GM23338 (cell line): Measurements from ENCODE around the gene MAN1A2. TPM values are rescaled to one million over a fixed set of nuclear protein-coding genes. Genes with fewer than 3 reads are reported as not detected.

ENCODE experiments used
- ATAC-seq: fragments of 200-7000 bp; cut with Tn5 transposase; 3 replicates; pipeline ENCODE4 v1.9.1; 2020
- DNase-seq: peaks from one replicate; pipeline ENCODE4 v3.0.0-alpha.2; 2015; ENCODE audit warnings: low spot score
- H2AFZ ChIP-seq: fragments of 200-600 bp; sonication (generic); 2 replicates; pipeline ENCODE4 v1.8.0; 2016; ENCODE audit warnings: antibody characterized with exemption, mild to moderate bottlenecking, moderate library complexity
- H3F3A ChIP-seq: fragments of 200-600 bp; sonication (generic); replicated peaks from 2 replicates; pipeline ENCODE4 v1.8.0; 2017; ENCODE audit warnings: antibody characterized with exemption, mixed run types, low read depth
- H3K27ac ChIP-seq: fragments of 200-600 bp; sonication (generic); 2 replicates; pipeline ENCODE4 v1.6.1; 2016; ENCODE audit warnings: low read depth
- H3K27me3 ChIP-seq: fragments of 200-600 bp; sonication (generic); 2 replicates; pipeline ENCODE4 v1.8.0; 2016; ENCODE audit warnings: mild to moderate bottlenecking, mixed run types, moderate library complexity; ENCODE audit not compliant: insufficient read depth
- H3K36me3 ChIP-seq: fragments of 200-600 bp; sonication (generic); 2 replicates; pipeline ENCODE4 v1.8.0; 2016; ENCODE audit warnings: mild to moderate bottlenecking; ENCODE audit not compliant: insufficient read depth
- H3K4me1 ChIP-seq: fragments of 200-600 bp; sonication (generic); 2 replicates; pipeline ENCODE4 v1.8.0; 2016; ENCODE audit warnings: mild to moderate bottlenecking, moderate library complexity; ENCODE audit not compliant: insufficient read depth
- H3K4me2 ChIP-seq: fragments of 200-600 bp; sonication (generic); 2 replicates; pipeline ENCODE4 v1.7.1; 2017; ENCODE audit warnings: mixed run types
- H3K4me3 ChIP-seq: fragments of 200-600 bp; sonication (generic); 2 replicates; pipeline ENCODE4 v1.6.1; 2016; ENCODE audit warnings: mixed run types
- H3K79me2 ChIP-seq: fragments of 200-600 bp; sonication (generic); replicated peaks from 2 replicates; pipeline ENCODE4 v1.8.0; 2017; ENCODE audit warnings: mild to moderate bottlenecking; ENCODE audit not compliant: insufficient read depth
- H3K9me2 ChIP-seq: fragments of 200-600 bp; sonication (generic); 2 replicates; pipeline ENCODE4 v1.8.0; 2017; ENCODE audit not compliant: insufficient read depth
- H4K20me1 ChIP-seq: fragments of 200-600 bp; sonication (generic); replicated peaks from 2 replicates; pipeline ENCODE4 v1.8.0; 2017; ENCODE audit warnings: mild to moderate bottlenecking; ENCODE audit not compliant: insufficient read depth
- H3K27ac Mint-ChIP-seq: 2 replicates; pipeline ENCODE4 v1.8.0; 2020; ENCODE audit warnings: inconsistent platforms, mild to moderate bottlenecking, moderate library complexity, mixed read lengths
- H3K27me3 Mint-ChIP-seq: 3 replicates; pipeline ENCODE4 v1.8.0; 2022; ENCODE audit warnings: low read depth, mild to moderate bottlenecking, moderate library complexity, mixed read lengths, inconsistent platforms; ENCODE audit not compliant: insufficient read depth, poor library complexity
- H3K36me3 Mint-ChIP-seq: 3 replicates; pipeline ENCODE4 v1.8.0; 2021; ENCODE audit warnings: low read depth, mild to moderate bottlenecking, inconsistent platforms, moderate library complexity, mixed read lengths
- H3K4me1 Mint-ChIP-seq: 3 replicates; pipeline ENCODE4 v1.8.0; 2020; ENCODE audit warnings: mild to moderate bottlenecking, inconsistent platforms, mixed read lengths
- H3K4me3 Mint-ChIP-seq: 3 replicates; pipeline ENCODE4 v1.8.0; 2021; ENCODE audit warnings: moderate library complexity, mild to moderate bottlenecking, inconsistent platforms, mixed read lengths
- H3K9me3 Mint-ChIP-seq: 3 replicates; pipeline ENCODE4 v1.8.0; 2020; ENCODE audit warnings: moderate library complexity, mild to moderate bottlenecking, inconsistent platforms, mixed read lengths
- CREB1 ChIP-seq: fragments of 250-450 bp; sonication (Bioruptor Pico); IDR thresholded peaks from 2 replicates; pipeline ENCODE4 v1.5.0; 2020; ENCODE audit warnings: low read depth, mild to moderate bottlenecking, moderate library complexity
- EZH2 ChIP-seq: fragments of 200-600 bp; sonication (generic); IDR thresholded peaks from one replicate; pipeline ENCODE4 v1.8.0; 2017; ENCODE audit warnings: antibody characterized with exemption, mild to moderate bottlenecking, low read depth; ENCODE audit not compliant: unreplicated experiment
- EZH2phosphoT487 ChIP-seq: fragments of 200-600 bp; sonication (generic); IDR thresholded peaks from one replicate; pipeline ENCODE4 v1.8.1; 2018; ENCODE audit warnings: antibody characterized with exemption; ENCODE audit not compliant: unreplicated experiment
- JUNB ChIP-seq: IDR thresholded peaks from one replicate; pipeline ENCODE4 v1.6.1; 2016; ENCODE audit warnings: antibody characterized with exemption; ENCODE audit not compliant: unreplicated experiment
- NANOG ChIP-seq: IDR thresholded peaks from 2 replicates; pipeline ENCODE4 v1.6.1; 2016; ENCODE audit warnings: antibody characterized with exemption, borderline replicate concordance
- POLR2AphosphoS5 ChIP-seq: IDR thresholded peaks from 2 replicates; pipeline ENCODE4 v1.6.1; 2016; ENCODE audit warnings: antibody characterized with exemption, low read depth
- STAT1 ChIP-seq: IDR thresholded peaks from one replicate; pipeline ENCODE4 v1.6.1; 2016; ENCODE audit warnings: antibody characterized with exemption; ENCODE audit not compliant: unreplicated experiment
- ZNF114 ChIP-seq: fragments of 250-450 bp; sonication (Bioruptor Pico); IDR thresholded peaks from 2 replicates; pipeline ENCODE4 v1.5.0; 2020; ENCODE audit warnings: mild to moderate bottlenecking, moderate library complexity
- ZNF331 ChIP-seq: fragments of 250-450 bp; sonication (Bioruptor Pico); IDR thresholded peaks from 2 replicates; pipeline ENCODE4 v1.5.0; 2020; ENCODE audit warnings: low read depth, mild to moderate bottlenecking, moderate library complexity
- polyA plus RNA-seq: library from polyadenylated mRNA; unstranded; fragments of >200 nt; fragmentation: Nextera tagmentation; extraction: Ambion mirVana; gene quantifications from 2 replicates; pipeline ENCODE4 v1.2.1, GENCODE V29; 2016
- total RNA-seq: library from RNA; depleted of rRNA; stranded (reverse); fragments of >200 nt; shearing (Covaris generic); gene quantifications from 2 replicates; pipeline ENCODE4 v1.2.3, GENCODE V29; 2014
- TF ChIP-seq, protein P1 (sequence below): fragments of 250-450 bp; sonication (Bioruptor Pico); IDR thresholded peaks from 2 replicates; pipeline ENCODE4 v1.5.0; 2020; ENCODE audit warnings: mild to moderate bottlenecking, moderate library complexity
- TF ChIP-seq, protein P2 (sequence below): IDR thresholded peaks from one replicate; pipeline ENCODE4 v1.6.1; 2018; ENCODE audit warnings: antibody characterized with exemption; ENCODE audit not compliant: unreplicated experiment
- TF ChIP-seq, protein P3 (sequence below): IDR thresholded peaks from 2 replicates; pipeline ENCODE4 v1.6.1; 2016; ENCODE audit warnings: antibody characterized with exemption
- TF ChIP-seq, protein P4 (sequence below), 2 experiments: fragments of 200-600 bp in 1 of 2; sonication (generic) in 1 of 2; conservative IDR thresholded peaks; 2 replicates each; pipeline versions ENCODE4 v1.5.1 to v1.6.1; 2016 to 2017; ENCODE audit warnings: antibody characterized with exemption in 2 of 2, low read depth in 2 of 2, mild to moderate bottlenecking in 2 of 2, moderate library complexity in 1 of 2

The MAN1A2 gene
- total and polyA plus RNA-seq, 2 experiments from 2014 or later = 18.6 to 22.2 TPM

DNA sequence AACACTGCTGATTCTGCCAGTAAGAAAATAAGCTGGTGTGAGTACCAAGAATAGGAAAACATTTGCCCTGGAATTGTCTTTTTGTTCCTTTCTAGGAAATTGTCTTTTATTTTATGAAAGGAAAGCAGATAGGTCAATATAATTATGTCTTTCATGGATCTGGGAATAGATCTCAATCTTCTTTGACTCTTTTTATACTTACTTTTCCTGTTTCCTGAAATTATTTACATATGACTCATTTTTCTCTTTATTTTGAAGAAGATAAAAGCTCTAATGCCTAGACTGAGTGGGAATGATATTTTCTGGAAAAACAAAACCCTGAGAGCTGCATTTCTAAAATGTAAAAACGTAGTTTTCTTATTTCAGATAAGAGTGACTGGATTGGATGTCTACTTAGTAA, 100.1 kb downstream of the MAN1A2 start:
- no peak overlapping the region for H3K27ac Mint-ChIP-seq
- Histone ChIP-seq H3K27me3 (no peaks in the 10 kb centered on the region), H3K4me2 (no peak overlapping the region), H3K36me3 (no peaks in the 10 kb centered on the region), H2AFZ (no peak overlapping the region), H3K4me1 (no peaks in the 10 kb centered on the region), H3K4me3 (no peak overlapping the region), H3K27ac (no peak overlapping the region), H4K20me1 (no peaks in the 10 kb centered on the region), H3F3A (no peaks in the 10 kb centered on the region), H3K79me2 (no peaks in the 10 kb centered on the region), H3K9me2 (no peaks in the 10 kb centered on the region)
- no peak for TF ChIP-seq POLR2AphosphoS5
- TF ChIP-seq, protein P1, sequence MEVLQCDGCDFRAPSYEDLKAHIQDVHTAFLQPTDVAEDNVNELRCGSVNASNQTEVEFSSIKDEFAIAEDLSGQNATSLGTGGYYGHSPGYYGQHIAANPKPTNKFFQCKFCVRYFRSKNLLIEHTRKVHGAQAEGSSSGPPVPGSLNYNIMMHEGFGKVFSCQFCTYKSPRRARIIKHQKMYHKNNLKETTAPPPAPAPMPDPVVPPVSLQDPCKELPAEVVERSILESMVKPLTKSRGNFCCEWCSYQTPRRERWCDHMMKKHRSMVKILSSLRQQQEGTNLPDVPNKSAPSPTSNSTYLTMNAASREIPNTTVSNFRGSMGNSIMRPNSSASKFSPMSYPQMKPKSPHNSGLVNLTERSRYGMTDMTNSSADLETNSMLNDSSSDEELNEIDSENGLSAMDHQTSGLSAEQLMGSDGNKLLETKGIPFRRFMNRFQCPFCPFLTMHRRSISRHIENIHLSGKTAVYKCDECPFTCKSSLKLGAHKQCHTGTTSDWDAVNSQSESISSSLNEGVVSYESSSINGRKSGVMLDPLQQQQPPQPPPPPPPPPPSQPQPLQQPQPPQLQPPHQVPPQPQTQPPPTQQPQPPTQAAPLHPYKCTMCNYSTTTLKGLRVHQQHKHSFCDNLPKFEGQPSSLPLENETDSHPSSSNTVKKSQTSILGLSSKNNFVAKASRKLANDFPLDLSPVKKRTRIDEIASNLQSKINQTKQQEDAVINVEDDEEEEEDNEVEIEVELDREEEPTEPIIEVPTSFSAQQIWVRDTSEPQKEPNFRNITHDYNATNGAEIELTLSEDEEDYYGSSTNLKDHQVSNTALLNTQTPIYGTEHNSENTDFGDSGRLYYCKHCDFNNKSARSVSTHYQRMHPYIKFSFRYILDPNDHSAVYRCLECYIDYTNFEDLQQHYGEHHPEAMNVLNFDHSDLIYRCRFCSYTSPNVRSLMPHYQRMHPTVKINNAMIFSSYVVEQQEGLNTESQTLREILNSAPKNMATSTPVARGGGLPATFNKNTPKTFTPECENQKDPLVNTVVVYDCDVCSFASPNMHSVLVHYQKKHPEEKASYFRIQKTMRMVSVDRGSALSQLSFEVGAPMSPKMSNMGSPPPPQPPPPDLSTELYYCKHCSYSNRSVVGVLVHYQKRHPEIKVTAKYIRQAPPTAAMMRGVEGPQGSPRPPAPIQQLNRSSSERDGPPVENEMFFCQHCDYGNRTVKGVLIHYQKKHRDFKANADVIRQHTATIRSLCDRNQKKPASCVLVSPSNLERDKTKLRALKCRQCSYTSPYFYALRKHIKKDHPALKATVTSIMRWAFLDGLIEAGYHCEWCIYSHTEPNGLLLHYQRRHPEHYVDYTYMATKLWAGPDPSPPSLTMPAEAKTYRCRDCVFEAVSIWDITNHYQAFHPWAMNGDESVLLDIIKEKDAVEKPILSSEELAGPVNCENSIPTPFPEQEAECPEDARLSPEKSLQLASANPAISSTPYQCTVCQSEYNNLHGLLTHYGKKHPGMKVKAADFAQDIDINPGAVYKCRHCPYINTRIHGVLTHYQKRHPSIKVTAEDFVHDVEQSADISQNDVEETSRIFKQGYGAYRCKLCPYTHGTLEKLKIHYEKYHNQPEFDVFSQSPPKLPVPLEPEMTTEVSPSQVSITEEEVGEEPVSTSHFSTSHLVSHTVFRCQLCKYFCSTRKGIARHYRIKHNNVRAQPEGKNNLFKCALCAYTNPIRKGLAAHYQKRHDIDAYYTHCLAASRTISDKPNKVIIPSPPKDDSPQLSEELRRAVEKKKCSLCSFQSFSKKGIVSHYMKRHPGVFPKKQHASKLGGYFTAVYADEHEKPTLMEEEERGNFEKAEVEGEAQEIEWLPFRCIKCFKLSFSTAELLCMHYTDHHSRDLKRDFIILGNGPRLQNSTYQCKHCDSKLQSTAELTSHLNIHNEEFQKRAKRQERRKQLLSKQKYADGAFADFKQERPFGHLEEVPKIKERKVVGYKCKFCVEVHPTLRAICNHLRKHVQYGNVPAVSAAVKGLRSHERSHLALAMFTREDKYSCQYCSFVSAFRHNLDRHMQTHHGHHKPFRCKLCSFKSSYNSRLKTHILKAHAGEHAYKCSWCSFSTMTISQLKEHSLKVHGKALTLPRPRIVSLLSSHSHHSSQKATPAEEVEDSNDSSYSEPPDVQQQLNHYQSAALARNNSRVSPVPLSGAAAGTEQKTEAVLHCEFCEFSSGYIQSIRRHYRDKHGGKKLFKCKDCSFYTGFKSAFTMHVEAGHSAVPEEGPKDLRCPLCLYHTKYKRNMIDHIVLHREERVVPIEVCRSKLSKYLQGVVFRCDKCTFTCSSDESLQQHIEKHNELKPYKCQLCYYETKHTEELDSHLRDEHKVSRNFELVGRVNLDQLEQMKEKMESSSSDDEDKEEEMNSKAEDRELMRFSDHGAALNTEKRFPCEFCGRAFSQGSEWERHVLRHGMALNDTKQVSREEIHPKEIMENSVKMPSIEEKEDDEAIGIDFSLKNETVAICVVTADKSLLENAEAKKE (CRISPR knock-in tag) = no peak
- TF ChIP-seq EZH2 = no peak
- no peak for TF ChIP-seq STAT1
- TF ChIP-seq NANOG = no peak
- no peak for TF ChIP-seq EZH2phosphoT487
- TF ChIP-seq CREB1 (CRISPR knock-in tag) = no peak
- TF ChIP-seq, protein P2, sequence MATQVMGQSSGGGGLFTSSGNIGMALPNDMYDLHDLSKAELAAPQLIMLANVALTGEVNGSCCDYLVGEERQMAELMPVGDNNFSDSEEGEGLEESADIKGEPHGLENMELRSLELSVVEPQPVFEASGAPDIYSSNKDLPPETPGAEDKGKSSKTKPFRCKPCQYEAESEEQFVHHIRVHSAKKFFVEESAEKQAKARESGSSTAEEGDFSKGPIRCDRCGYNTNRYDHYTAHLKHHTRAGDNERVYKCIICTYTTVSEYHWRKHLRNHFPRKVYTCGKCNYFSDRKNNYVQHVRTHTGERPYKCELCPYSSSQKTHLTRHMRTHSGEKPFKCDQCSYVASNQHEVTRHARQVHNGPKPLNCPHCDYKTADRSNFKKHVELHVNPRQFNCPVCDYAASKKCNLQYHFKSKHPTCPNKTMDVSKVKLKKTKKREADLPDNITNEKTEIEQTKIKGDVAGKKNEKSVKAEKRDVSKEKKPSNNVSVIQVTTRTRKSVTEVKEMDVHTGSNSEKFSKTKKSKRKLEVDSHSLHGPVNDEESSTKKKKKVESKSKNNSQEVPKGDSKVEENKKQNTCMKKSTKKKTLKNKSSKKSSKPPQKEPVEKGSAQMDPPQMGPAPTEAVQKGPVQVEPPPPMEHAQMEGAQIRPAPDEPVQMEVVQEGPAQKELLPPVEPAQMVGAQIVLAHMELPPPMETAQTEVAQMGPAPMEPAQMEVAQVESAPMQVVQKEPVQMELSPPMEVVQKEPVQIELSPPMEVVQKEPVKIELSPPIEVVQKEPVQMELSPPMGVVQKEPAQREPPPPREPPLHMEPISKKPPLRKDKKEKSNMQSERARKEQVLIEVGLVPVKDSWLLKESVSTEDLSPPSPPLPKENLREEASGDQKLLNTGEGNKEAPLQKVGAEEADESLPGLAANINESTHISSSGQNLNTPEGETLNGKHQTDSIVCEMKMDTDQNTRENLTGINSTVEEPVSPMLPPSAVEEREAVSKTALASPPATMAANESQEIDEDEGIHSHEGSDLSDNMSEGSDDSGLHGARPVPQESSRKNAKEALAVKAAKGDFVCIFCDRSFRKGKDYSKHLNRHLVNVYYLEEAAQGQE = no peak
- TF ChIP-seq, protein P3, sequence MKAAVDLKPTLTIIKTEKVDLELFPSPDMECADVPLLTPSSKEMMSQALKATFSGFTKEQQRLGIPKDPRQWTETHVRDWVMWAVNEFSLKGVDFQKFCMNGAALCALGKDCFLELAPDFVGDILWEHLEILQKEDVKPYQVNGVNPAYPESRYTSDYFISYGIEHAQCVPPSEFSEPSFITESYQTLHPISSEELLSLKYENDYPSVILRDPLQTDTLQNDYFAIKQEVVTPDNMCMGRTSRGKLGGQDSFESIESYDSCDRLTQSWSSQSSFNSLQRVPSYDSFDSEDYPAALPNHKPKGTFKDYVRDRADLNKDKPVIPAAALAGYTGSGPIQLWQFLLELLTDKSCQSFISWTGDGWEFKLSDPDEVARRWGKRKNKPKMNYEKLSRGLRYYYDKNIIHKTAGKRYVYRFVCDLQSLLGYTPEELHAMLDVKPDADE = no peak
- TF ChIP-seq ZNF331 (CRISPR knock-in tag) = no peak
- TF ChIP-seq, protein P4, sequence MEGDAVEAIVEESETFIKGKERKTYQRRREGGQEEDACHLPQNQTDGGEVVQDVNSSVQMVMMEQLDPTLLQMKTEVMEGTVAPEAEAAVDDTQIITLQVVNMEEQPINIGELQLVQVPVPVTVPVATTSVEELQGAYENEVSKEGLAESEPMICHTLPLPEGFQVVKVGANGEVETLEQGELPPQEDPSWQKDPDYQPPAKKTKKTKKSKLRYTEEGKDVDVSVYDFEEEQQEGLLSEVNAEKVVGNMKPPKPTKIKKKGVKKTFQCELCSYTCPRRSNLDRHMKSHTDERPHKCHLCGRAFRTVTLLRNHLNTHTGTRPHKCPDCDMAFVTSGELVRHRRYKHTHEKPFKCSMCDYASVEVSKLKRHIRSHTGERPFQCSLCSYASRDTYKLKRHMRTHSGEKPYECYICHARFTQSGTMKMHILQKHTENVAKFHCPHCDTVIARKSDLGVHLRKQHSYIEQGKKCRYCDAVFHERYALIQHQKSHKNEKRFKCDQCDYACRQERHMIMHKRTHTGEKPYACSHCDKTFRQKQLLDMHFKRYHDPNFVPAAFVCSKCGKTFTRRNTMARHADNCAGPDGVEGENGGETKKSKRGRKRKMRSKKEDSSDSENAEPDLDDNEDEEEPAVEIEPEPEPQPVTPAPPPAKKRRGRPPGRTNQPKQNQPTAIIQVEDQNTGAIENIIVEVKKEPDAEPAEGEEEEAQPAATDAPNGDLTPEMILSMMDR (conservative IDR thresholded peaks at IDR 0.05; ENCODE audit: low read depth in 2 of 2) = no peak
- no peak for TF ChIP-seq ZNF114 (CRISPR knock-in tag)
- no peak for TF ChIP-seq JUNB
- ATAC-seq (no peak), DNase-seq (no peak)
- H3K4me1 Mint-ChIP-seq = no peaks in the 10 kb centered on the region
- no peaks in the 10 kb centered on the region for H3K9me3 Mint-ChIP-seq
- H3K4me3 Mint-ChIP-seq = no peak overlapping the region
- H3K36me3 Mint-ChIP-seq = no peaks in the 10 kb centered on the region
- H3K27me3 Mint-ChIP-seq = peaks cover 1% of the 10 kb centered on the region
